Activated CD4-positive, alpha-beta T cell treated with anti-CD3 and anti-CD28 coated beads, Interleukin-2, amount 50 U/mL, for 24 hours (primary cell): ENCODE data around the gene MISP.

ENCODE experiments used
- DNase-seq, 2 donors: peaks; one replicate each; pipeline ENCODE4 v3.0.0-alpha.2; 2020; ENCODE audit warnings: low read depth in 1 of 2, low spot score in 1 of 2

MISP gene

GRCh38 chr19:806815-807421, 56.0 kb downstream of the MISP start:
- no peak for DNase-seq

GRCh38 chr19:807627-808422, 56.9 kb downstream of the MISP start:
- no peak for DNase-seq

GRCh38 chr19:808423-808775, 57.5 kb downstream of the MISP start:
- DNase-seq: no peak

- DNase-seq: no peak
Observed at GRCh38 chr19:810077-810855, 59.4 kb downstream of the MISP start.

GRCh38 chr19:810883-811489, 60.1 kb downstream of the MISP start:
- DNase-seq: no peak

- DNase-seq: no peak
Observed at GRCh38 chr19:811506-812048, 60.7 kb downstream of the MISP start.

GRCh38 chr19:812049-812746, 61.3 kb downstream of the MISP start:
- no peak for DNase-seq

- DNase-seq: no peak
Observed at GRCh38 chr19:812747-813218, 61.9 kb downstream of the MISP start.

- no peak for DNase-seq
Observed at GRCh38 chr19:813219-814151, 62.6 kb downstream of the MISP start.
